NCI-H69 (cell line): ENCODE results near the gene RPS6KA5.
"Not testable (repeated sequence)": the region's sequence is repeated elsewhere in the genome, so short reads cannot be mapped to it uniquely, and the experiment has no call there.

Experiments
- DNase-seq: peaks from one replicate; lab custom pipeline; 2025; lab: John Stamatoyannopoulos, UW

RPS6KA5 gene

DNA sequence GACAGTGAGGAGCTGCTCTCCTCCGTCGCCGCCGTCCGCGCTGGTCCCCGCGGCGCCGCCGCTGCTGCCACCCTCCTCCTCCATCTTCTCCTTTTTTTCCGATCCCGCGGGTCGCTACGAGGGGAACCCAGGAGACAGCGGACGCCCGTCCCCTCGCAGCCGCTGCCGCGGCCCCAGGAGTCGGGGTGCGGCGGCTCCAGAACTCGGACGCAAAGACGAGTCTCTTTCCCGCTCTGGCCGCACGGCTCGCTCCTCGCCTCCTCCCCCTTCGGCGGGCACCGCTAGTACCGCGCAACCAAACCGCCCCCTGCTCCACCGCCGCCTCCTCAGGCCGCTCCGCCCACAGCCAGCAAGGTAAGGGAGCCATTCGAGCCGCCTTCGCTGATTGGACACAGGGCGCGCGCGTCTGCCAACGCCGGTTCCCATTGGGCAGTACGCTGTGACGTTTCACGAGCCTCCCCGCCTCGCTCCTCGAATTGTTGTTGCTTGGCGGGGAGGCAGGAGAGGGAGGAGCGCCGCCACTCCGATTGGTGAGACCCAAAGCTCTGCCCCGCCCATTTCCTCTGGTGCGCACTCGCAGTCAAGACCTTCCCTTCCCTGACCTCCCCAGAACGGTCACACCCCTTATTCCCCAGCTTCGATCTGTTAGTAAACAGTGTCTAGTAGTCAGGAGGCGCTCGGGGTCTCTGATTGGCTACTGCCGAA lies at the start of gene RPS6KA5:
Gene RPS6KA5, minus strand, starts transcription at position 291 of the 705 bp plus-strand sequence. Its CDS starts 207 bp downstream, at position 84.
- peak; percentile 100 for DNase-seq

GRCh38 chr14:91108941-91109611 lies 48.6 kb upstream of the RPS6KA5 start:
- peak; percentile 93 for DNase-seq

DNA sequence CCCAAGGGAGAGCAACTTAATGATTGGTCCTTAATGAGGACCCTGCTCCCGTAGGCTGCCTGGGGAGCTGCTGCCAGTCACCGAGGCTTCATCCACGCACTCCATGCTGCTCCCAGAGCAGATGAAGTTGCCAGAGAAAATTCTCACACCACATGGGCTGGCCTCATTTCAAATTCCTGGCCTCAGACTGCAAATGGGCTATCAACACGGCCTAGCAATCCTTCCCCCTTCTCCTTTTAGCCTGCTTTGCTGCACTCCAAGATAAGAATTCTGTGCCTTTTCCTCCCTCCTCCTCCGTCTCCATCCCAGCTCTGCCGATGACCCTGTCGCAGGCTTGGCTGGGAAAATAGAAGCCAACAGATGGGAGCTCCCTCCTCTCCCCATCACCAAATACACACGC lies 42.7 kb upstream of the RPS6KA5 start:
- DNase-seq = no peak

DNA sequence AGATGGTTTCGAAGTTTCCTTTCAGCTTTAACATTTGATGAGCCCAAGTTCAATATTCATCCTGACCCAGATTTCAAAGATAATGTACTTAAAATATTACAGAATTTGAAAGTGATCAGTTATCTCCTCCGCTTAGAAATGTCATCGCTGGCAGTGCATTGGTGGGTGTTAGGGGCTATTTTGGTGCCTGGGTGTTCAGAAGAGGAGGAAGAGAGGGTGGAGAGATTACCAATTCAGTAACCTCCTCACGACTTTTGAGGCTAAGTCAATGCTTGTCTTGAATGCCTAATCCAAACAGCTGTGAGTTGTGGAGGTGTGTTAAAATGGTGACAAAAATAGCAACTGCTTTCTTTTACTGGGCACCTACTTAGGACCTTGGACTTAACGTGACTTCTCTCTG lies 39.7 kb upstream of the RPS6KA5 start:
- DNase-seq = no peak

DNA sequence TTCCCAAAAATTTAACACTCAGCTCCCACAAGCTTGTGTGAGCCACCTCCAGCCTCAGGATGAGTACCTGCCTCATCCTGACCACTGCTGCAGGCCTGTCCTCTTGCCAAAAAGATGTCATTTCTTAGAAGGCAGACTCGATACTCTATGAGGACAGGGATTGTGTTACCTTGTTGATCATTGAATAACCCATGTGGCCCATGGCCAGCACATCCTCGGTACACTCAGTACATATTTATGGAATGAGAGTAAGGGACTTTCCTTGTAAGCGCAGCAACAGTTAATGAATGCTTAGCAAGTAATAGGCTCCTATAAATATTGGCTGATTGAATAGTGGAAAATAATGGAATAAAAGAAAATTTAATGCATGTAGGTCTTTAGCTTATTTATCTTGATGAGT lies 38.1 kb upstream of the RPS6KA5 start:
- no peak for DNase-seq

GRCh38 chr14:91097657-91098056 lies 37.2 kb upstream of the RPS6KA5 start:
- not testable (repeated sequence) for DNase-seq

GRCh38 chr14:91095178-91095577 lies 34.7 kb upstream of the RPS6KA5 start:
- DNase-seq = no peak

DNA sequence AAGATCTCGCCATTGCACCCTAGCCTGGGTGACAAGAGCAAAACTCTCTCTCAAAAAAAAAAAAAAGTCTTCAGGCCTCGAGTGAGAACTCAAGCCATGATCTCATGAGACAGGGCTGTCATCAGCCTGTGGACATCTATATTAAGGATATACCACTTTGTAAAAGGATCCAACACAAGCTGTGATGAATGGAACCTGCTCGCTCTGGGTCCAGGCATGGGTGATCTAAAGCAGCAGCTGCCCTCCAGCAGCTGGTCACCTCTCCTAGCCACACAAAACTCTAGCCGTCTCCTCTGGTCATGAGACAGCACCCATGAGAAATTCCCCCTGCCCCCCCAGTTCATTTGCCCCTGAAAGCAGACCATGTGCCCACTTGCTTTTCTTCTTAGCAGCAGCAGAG lies 34.3 kb upstream of the RPS6KA5 start:
- DNase-seq = no peak

DNA sequence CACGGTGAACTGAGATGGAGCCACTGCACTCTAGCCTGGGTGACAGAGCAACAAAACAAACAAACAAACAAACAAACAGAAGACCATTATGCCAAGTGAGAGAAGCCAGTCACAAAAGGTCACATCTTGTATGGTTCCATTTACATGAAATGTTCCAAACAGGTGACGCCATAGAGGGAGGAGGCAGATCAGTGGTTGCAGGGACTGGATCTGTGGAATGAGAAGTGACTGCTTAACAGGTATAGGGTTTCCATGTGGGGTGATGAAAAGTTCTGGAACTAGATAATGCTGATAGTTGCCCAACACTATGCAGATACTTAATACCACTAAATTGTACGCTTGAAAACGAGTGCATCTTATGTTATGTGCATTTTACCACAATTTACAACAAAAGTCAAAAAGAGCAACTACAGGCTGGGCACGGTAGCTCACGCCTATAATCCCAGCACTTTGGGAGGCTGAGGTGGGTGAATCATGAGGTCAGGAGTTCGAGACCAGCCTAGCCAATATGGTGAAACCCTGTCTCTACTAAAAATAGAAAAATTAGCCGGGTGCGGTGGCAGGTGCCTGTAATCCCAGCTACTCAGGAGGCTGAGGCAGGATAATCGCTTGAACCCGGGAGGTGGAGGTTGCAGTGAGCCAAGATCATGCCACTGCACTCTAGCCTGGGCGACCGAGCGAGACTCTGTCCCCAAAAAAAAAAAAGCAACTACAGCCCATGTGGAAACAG lies 33.5 kb upstream of the RPS6KA5 start:
- DNase-seq = not testable (repeated sequence)

- no peak for DNase-seq
Measured at GRCh38 chr14:91092073-91092472, 31.6 kb upstream of the RPS6KA5 start.

DNA sequence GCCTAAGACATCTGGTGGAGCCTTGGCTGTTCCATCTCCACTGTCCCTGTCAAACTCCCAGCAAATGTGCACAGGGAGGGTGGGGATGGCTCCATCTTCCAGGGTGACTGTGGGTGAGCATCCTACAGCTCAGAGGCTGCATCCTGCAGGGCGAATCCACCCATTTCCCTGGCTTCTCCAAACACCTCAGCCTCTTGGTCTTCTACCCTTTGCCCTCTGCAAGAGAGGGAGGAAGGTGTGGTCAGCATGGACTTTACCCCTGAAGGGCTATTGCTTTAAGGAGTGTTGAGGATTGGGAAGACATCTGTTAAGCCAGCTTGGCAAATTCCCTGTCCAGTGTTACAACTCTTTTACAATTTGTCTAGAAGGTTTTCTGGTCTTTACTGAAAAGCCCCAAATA lies 30.3 kb upstream of the RPS6KA5 start:
- no peak for DNase-seq

DNA sequence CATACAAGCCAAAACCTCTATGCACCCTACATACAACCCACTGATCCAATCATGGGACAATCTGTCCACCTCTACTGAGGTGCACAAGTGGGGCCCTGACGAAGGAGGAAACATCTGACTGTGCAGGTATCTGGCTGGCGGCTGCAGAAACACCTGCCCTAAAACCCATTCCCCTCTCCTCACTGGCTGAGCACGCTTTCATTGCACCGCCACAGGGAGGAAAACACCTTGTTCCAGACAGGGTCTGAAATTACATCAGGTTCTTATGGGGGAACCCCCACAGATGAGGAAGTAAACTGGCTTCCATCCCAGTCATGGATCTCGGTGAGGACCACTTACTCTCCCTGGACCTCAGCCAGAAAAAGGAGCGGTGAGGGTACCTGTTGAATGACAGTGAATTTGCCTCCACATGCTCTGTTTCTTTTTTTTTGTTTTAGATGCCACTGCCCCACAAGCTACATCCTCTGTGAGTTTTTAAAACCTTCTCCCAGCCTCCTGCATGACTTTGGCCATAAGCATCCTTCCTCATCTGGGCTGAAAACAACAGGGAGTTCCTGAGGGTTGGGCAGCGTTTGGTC lies 29.6 kb upstream of the RPS6KA5 start:
- DNase-seq = peak; percentile 17

GRCh38 chr14:91088585-91089235 lies 28.3 kb upstream of the RPS6KA5 start:
- no peak for DNase-seq

DNA sequence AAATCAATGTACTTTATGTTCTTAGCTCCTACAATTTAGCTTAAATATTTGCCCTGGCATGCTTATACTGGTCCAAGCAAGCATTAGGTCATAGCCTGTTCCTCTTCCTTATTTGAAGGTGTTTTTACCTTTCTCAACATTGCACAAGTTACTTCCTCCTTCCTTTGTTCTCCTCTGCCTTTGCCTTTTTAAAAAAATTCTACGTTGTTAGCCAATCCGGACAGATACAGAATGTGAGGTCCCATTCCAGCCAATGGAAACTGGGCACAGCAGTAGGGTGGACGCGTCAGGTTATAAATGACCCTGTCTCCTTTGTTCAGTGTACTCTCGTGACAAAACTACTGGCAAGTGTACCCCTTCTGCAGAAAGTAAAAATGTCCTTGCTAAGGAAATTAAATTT lies 27.0 kb upstream of the RPS6KA5 start:
- not testable (repeated sequence) for DNase-seq

DNA sequence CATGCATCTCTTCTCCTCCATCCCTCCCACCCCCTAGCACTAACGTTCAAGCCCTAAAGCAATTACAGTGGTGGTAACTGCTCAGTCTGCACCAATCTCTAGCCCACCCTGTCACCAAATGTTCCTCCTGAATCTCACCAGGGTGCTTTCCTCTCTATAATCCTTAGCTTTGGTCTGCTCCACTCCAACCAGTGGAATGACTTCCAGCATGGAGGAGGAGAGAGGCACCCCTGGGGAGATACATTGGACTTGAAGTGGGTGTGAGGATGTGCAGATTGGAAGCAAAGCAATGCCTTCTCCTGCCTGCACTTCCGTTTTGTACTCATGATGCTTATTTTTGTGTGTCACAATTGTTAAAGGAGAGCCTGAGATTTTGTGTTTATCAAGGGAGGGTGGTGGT lies 24.1 kb upstream of the RPS6KA5 start:
- no peak for DNase-seq

DNA sequence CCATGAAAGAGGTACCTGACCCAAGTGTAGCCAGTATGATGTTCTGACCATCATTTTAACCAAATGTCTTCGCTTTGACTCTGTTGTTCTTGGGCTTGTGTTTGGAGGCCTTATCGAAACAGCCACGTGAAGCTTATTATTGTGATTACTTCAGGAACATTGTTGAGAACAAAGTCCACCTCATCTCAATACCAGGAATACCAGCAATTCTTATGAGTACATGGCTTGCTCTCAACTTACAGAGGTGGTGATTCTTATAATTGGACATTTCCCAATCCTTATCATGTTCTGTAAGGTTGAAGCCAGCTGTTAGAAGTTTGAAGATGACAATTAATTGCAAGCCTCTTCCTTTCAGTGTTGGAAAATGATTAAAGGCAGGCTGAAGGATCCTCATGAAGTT lies 21.8 kb upstream of the RPS6KA5 start:
- DNase-seq = no peak

GRCh38 chr14:91080071-91080470 lies 19.6 kb upstream of the RPS6KA5 start:
- no peak for DNase-seq

DNA sequence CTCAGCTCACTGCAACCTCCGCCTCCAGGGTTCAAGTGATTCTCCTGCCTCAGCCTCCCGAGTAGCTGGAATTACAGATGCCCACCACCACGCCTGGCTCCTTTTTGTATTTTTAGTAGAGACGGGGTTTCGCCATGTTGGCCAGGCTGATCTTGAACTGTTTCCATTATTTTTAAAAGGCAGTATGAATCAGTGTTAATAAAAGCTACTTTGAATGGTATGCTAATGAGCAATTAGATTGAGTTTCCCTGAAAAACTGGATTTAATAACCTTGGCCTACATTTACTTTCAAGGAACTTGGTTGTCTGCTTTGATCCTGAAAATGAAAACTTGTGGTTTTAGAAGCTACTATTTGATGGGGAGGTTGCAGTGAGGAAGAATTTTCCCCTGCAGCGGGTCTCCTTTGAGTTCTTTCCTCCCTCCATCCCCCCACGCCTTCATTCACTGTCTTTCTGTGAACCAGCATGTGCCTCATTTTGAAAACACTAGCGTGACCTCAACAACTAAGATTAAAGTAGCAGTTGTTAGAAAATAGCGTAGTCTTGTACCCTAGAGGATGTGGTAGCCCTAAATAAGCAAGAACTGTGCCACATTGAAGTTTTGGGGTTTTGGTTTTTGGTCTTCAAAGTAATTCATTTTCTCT lies 17.8 kb upstream of the RPS6KA5 start:
- DNase-seq = no peak

- no peak for DNase-seq
Measured at GRCh38 chr14:91075553-91075952, 15.1 kb upstream of the RPS6KA5 start.

DNA sequence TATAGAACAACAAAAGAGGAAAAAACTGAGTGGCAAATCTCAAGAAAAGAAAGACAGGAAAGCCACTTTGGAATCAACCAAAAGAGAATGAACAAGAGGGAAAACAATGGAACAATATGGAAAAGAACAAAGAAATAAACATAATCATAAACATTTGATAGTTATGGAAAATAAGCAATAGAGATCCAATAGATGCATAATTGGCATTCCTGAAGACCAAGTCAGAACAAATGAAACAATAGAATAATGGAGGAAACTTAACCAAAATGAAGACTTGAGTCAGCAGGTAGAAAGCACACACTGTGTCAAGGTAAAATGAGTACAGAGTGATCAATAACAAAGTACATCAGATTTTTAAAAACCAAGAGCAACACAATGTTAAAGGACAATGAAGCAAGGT lies 10.1 kb upstream of the RPS6KA5 start:
- DNase-seq = no peak

DNA sequence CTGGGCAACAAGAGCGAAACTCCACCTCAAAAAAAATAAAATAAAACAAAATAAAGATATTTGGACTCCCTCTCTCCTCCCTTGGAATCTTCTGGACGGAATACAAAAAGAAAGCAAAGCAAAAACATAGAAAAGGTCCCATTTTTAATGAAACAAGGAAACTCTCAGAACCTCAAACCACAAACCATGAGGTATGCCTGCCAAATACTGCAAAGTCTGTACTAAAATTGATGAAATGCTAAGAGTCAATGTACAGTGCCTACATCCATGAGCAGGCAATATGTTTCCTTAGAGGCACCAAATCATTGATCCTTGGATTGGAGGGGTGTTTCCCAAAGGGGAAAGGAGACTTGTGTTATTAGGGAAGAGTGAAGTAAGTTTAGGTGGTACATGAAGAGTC lies 8.2 kb upstream of the RPS6KA5 start:
- no peak for DNase-seq

- DNase-seq = no peak
Measured at GRCh38 chr14:91067186-91067585, 6.7 kb upstream of the RPS6KA5 start.
